ENCODE measurements around the gene POLR3C. TPM values are rescaled to one million over a fixed set of nuclear protein-coding genes. Genes with fewer than 3 reads are reported as not detected.

The POLR3C gene
- total RNA-seq, 1 experiment from 2014 or later = 96.8 TPM

GRCh38 chr1:145796753-145797152, 27.2 kb upstream of the POLR3C start:
- CTCF ChIA-PET = interaction anchor here (0.6 to 2.3 kb wide), 2 partner anchors 9 to 11 kb away, joined by 3 to 11 read pairs; no protein-coding TSS in a partner anchor
- intact Hi-C loops (cut with micrococcal nuclease) = no loop called here
- Mint-ChIP-seq H3K27me3 (ENCODE audit: insufficient read depth, unreplicated experiment) (no peaks in the 10 kb centered on the region), H3K9me3 (ENCODE audit: unreplicated experiment) (peaks cover 24% of the 10 kb centered on the region), H3K4me1 (ENCODE audit: insufficient read depth, unreplicated experiment) (peaks cover 16% of the 10 kb centered on the region), H3K36me3 (ENCODE audit: insufficient read depth, unreplicated experiment) (peaks cover 22% of the 10 kb centered on the region), H3K27ac (ENCODE audit: low read depth, unreplicated experiment) (no peak overlapping the region), H3K4me3 (ENCODE audit: unreplicated experiment) (no peak overlapping the region)
- POLR2A ChIA-PET = interaction anchor here (1.7 kb wide), 2 partner anchors 9 to 27 kb away, joined by 4 to 8 read pairs; partner anchors contain the start of genes POLR3C and RNF115
- BruUV-seq (replicated peaks) = no TSS peak
- no peak for TF ChIP-seq CTCF (IDR thresholded peaks at IDR 0.05; ENCODE audit: unreplicated experiment)
- DNase-seq (ENCODE audit: unreplicated experiment) = no peak

GRCh38 chr1:145799806-145800205, 24.2 kb upstream of the POLR3C start:
- Mint-ChIP-seq H3K9me3 (ENCODE audit: unreplicated experiment) (peaks cover 24% of the 10 kb centered on the region), H3K4me3 (ENCODE audit: unreplicated experiment) (no peak overlapping the region), H3K36me3 (ENCODE audit: insufficient read depth, unreplicated experiment) (peaks cover 4% of the 10 kb centered on the region), H3K27me3 (ENCODE audit: insufficient read depth, unreplicated experiment) (no peaks in the 10 kb centered on the region), H3K27ac (ENCODE audit: low read depth, unreplicated experiment) (no peak overlapping the region), H3K4me1 (ENCODE audit: insufficient read depth, unreplicated experiment) (peaks cover 27% of the 10 kb centered on the region)
- POLR2A ChIA-PET = no interaction called here
- CTCF ChIA-PET = no interaction called here
- BruUV-seq (replicated peaks) = no TSS peak
- intact Hi-C loops (cut with micrococcal nuclease) = no loop called here
- no peak for DNase-seq (ENCODE audit: unreplicated experiment)
- no peak for TF ChIP-seq CTCF (IDR thresholded peaks at IDR 0.05; ENCODE audit: unreplicated experiment)

GRCh38 chr1:145804235-145805045, 19.6 kb upstream of the POLR3C start:
- H3K27ac Mint-ChIP-seq (ENCODE audit: low read depth, unreplicated experiment) = no peak overlapping the region
- no peaks in the 10 kb centered on the region for H3K9me3 Mint-ChIP-seq (ENCODE audit: unreplicated experiment)
- POLR2A ChIA-PET = interaction anchor here (0.8 to 7.2 kb wide), 8 partner anchors 14 to 154 kb away, joined by 3 to 46 read pairs (median 4); partner anchors contain the start of genes LIX1L, PIAS3, POLR3C and RNF115
- intact Hi-C loops (cut with micrococcal nuclease) = no loop called here
- no peak for DNase-seq (ENCODE audit: unreplicated experiment)
- TF ChIP-seq CTCF (IDR thresholded peaks at IDR 0.05; ENCODE audit: unreplicated experiment) = no peak
- H3K4me1 Mint-ChIP-seq (ENCODE audit: insufficient read depth, unreplicated experiment) = peaks cover 41% of the 10 kb centered on the region
- no TSS peak for BruUV-seq (replicated peaks)
- H3K36me3 Mint-ChIP-seq (ENCODE audit: insufficient read depth, unreplicated experiment) = no peaks in the 10 kb centered on the region
- H3K4me3 Mint-ChIP-seq (ENCODE audit: unreplicated experiment) = no peak overlapping the region
- H3K27me3 Mint-ChIP-seq (ENCODE audit: insufficient read depth, unreplicated experiment) = no peaks in the 10 kb centered on the region
- CTCF ChIA-PET = interaction anchor here (0.9 to 1.7 kb wide), 4 partner anchors 10 to 84 kb away, joined by 3 to 6 read pairs (median 4); no protein-coding TSS in a partner anchor

- POLR2A ChIA-PET = interaction anchor here (0.8 to 7.2 kb wide), 4 partner anchors 19 to 153 kb away, joined by 3 to 46 read pairs (median 14); partner anchors contain the start of genes LIX1L, POLR3C and RNF115
- TF ChIP-seq CTCF (IDR thresholded peaks at IDR 0.05; ENCODE audit: unreplicated experiment) = no peak
- H3K36me3 Mint-ChIP-seq (ENCODE audit: insufficient read depth, unreplicated experiment) = no peaks in the 10 kb centered on the region
- CTCF ChIA-PET = interaction anchor here (1.0 to 1.7 kb wide), 2 partner anchors 13 to 19 kb away, joined by 3 to 5 read pairs; partner anchors contain the start of genes POLR3C and RNF115
- DNase-seq (ENCODE audit: unreplicated experiment) = no peak
- intact Hi-C loops (cut with micrococcal nuclease) = no loop called here
- no TSS peak for BruUV-seq (replicated peaks)
- peaks cover 40% of the 10 kb centered on the region for H3K4me1 Mint-ChIP-seq (ENCODE audit: insufficient read depth, unreplicated experiment)
- H3K9me3 Mint-ChIP-seq (ENCODE audit: unreplicated experiment) = no peaks in the 10 kb centered on the region
- H3K27me3 Mint-ChIP-seq (ENCODE audit: insufficient read depth, unreplicated experiment) = no peaks in the 10 kb centered on the region
- H3K4me3 Mint-ChIP-seq (ENCODE audit: unreplicated experiment) = no peak overlapping the region
- no peak overlapping the region for H3K27ac Mint-ChIP-seq (ENCODE audit: low read depth, unreplicated experiment)
Observed at GRCh38 chr1:145805057-145805456, 18.9 kb upstream of the POLR3C start.
